SK-N-MC (cell line): ENCODE measurements around the gene CBX1.

Experiments
- EZH2 ChIP-seq: fragments of 200-600 bp; sonication (generic); IDR thresholded peaks from one replicate; pipeline ENCODE4 v1.6.1; 2017; ENCODE audit warnings: antibody characterized with exemption
- POLR2AphosphoS5 ChIP-seq: IDR thresholded peaks from 2 replicates; pipeline ENCODE4 v1.6.1; 2012; ENCODE audit warnings: mild to moderate bottlenecking, low read depth, low read length, borderline replicate concordance

GRCh38 chr17:48053758-48054237 lies 47.5 kb downstream of the CBX1 start:
- TF ChIP-seq EZH2 (no peak), POLR2AphosphoS5 (no peak)
